CD14-positive monocyte (primary cell): ENCODE measurements around the gene KRT35. TPM values are rescaled to one million over a fixed set of nuclear protein-coding genes. Genes with fewer than 3 reads are reported as not detected.

Experiments
- DNase-seq, 3 donors: peaks; one replicate each; pipeline ENCODE4 v3.0.0-alpha.2; 2011 to 2022
- H2AFZ ChIP-seq: 2 replicates; pipeline ENCODE4 v1.6.0; 2012; ENCODE audit warnings: mild to moderate bottlenecking, low read depth, low read length, inconsistent platforms; ENCODE audit not compliant: insufficient read depth, poor library complexity, severe bottlenecking
- H3K27ac ChIP-seq, 2 donors: 1 replicate in 1 of 2; 2 replicates in 1 of 2; pipeline ENCODE4 v1.5.1; 2012 to 2013; ENCODE audit warnings: low read length in 2 of 2, control low read depth in 1 of 2, inconsistent platforms in 1 of 2, low read depth in 1 of 2, mild to moderate bottlenecking in 1 of 2
- H3K27me3 ChIP-seq, 2 donors: one replicate each; pipeline versions ENCODE4 v1.6.0 to v1.6.1; 2011 to 2013; ENCODE audit warnings: low read length in 2 of 2; ENCODE audit not compliant: control insufficient read depth in 2 of 2, insufficient read depth in 2 of 2
- H3K36me3 ChIP-seq, 2 donors: replicated peaks in 1 of 2; 1 replicate in 1 of 2; 2 replicates in 1 of 2; pipeline versions ENCODE4 v1.5.1 to v1.6.1; 2012 to 2013; ENCODE audit warnings: low read length in 2 of 2, control low read depth in 1 of 2, inconsistent platforms in 1 of 2, mild to moderate bottlenecking in 1 of 2; ENCODE audit not compliant: insufficient read depth in 2 of 2, control insufficient read depth in 1 of 2
- H3K4me1 ChIP-seq, 2 donors: 1 replicate in 1 of 2; 2 replicates in 1 of 2; pipeline versions ENCODE4 v1.5.1 to v1.6.1; 2012 to 2013; ENCODE audit warnings: low read length in 2 of 2, control low read depth in 1 of 2, inconsistent platforms in 1 of 2, mild to moderate bottlenecking in 1 of 2, moderate library complexity in 1 of 2; ENCODE audit not compliant: insufficient read depth in 2 of 2, control insufficient read depth in 1 of 2
- H3K4me2 ChIP-seq: replicated peaks from 2 replicates; pipeline ENCODE3; 2012; ENCODE audit warnings: low read length, moderate library complexity, mild to moderate bottlenecking; ENCODE audit not compliant: poor library complexity, severe bottlenecking; ENCODE audit errors: extremely low read depth
- H3K4me3 ChIP-seq, 3 experiments: fragments of 200-600 bp in 1 of 3; sonication (generic) in 1 of 3; replicated peaks in 1 of 3; 1 replicate in 2 of 3; 2 replicates in 1 of 3; pipeline ENCODE4 v1.5.1; 2011 to 2013; ENCODE audit warnings: low read length in 3 of 3, mild to moderate bottlenecking in 3 of 3, control low read depth in 2 of 3, low read depth in 2 of 3, inconsistent platforms in 1 of 3, moderate library complexity in 1 of 3
- H3K79me2 ChIP-seq: 2 replicates; pipeline ENCODE4 v1.6.0; 2012; ENCODE audit warnings: mild to moderate bottlenecking, control low read depth, inconsistent platforms, low read length, moderate library complexity; ENCODE audit not compliant: insufficient read depth
- H3K9ac ChIP-seq: 2 replicates; pipeline ENCODE4 v1.6.0; 2017; ENCODE audit warnings: low read length, mild to moderate bottlenecking; ENCODE audit not compliant: insufficient read depth, poor library complexity, severe bottlenecking
- H3K9me3 ChIP-seq, 2 donors: replicated peaks in 1 of 2; 1 replicate in 1 of 2; 2 replicates in 1 of 2; pipeline versions ENCODE4 v1.5.1 to v1.6.1; 2012 to 2013; ENCODE audit warnings: low read length in 2 of 2, control low read depth in 1 of 2; ENCODE audit not compliant: control insufficient read depth in 1 of 2, insufficient read depth in 1 of 2
- H4K20me1 ChIP-seq: 2 replicates; pipeline ENCODE4 v1.6.0; 2012; ENCODE audit warnings: mild to moderate bottlenecking, low read length, control low read depth, moderate library complexity; ENCODE audit not compliant: insufficient read depth
- H3K27ac Mint-ChIP-seq, 7 donors: one replicate each; pipeline ENCODE4 v1.8.0; 2020; ENCODE audit warnings: mild to moderate bottlenecking in 7 of 7, mixed read lengths in 7 of 7, moderate library complexity in 6 of 7, inconsistent platforms in 2 of 7
- H3K27me3 Mint-ChIP-seq, 3 donors: one replicate each; pipeline ENCODE4 v1.8.0; 2021 to 2022; ENCODE audit warnings: low read depth in 3 of 3, mild to moderate bottlenecking in 3 of 3, mixed read lengths in 3 of 3, moderate library complexity in 3 of 3, inconsistent platforms in 1 of 3
- H3K36me3 Mint-ChIP-seq, 2 donors: one replicate each; pipeline ENCODE4 v1.8.0; 2020; ENCODE audit warnings: mixed read lengths in 2 of 2, inconsistent platforms in 1 of 2, mild to moderate bottlenecking in 1 of 2
- H3K4me1 Mint-ChIP-seq: one replicate; pipeline ENCODE4 v1.8.0; 2020; ENCODE audit warnings: mild to moderate bottlenecking, mixed read lengths
- H3K4me3 Mint-ChIP-seq, 2 donors: one replicate each; pipeline ENCODE4 v1.8.0; 2020; ENCODE audit warnings: mild to moderate bottlenecking in 2 of 2, mixed read lengths in 2 of 2, moderate library complexity in 1 of 2
- H3K9me3 Mint-ChIP-seq, 7 donors: one replicate each; pipeline ENCODE4 v1.8.0; 2020 to 2022; ENCODE audit warnings: mixed read lengths in 7 of 7, mild to moderate bottlenecking in 6 of 7, moderate library complexity in 6 of 7, inconsistent platforms in 2 of 7
- CTCF ChIP-seq: fragments of 200-600 bp; IDR thresholded peaks from one replicate; pipeline ENCODE4 v1.8.0; 2022; ENCODE audit warnings: antibody characterized with exemption, mild to moderate bottlenecking
- WGBS: methylation state at CpG from one replicate; pipeline ENCODE4 v1.1.5; 2013; ENCODE audit warnings: missing lambda C conversion rate; ENCODE audit not compliant: insufficient coverage; 5-methylcytosine and 5-hydroxymethylcytosine counted together
- intact Hi-C, 2 donors: fragments of 100-400 bp; cut with micrococcal nuclease; formaldehyde crosslinking; loops; one replicate each; pipeline versions ENCODE4 v1.15.0 to v1.15.1; 2023
- polyA plus RNA-seq, 3 donors: library from polyadenylated mRNA; depleted of rRNA in 1 of 3; unstranded in 2 of 3; stranded (reverse) in 1 of 3; fragments of 300-500 nt in 2 of 3; fragments of >200 nt in 1 of 3; fragmentation: Illumina TruSeq in 2 of 3; gene quantifications; 1 replicate in 2 of 3; 2 replicates in 1 of 3; pipeline ENCODE4 v1.2.3, GENCODE V29; 2012 to 2021

KRT35 gene
- polyA plus RNA-seq, 3 donors = not detected

- Histone ChIP-seq H3K79me2 (no peaks in the 10 kb centered on the region), H3K27ac (no peak overlapping the region), H3K4me3 (no peak overlapping the region), H3K4me1 (no peaks in the 10 kb centered on the region), H3K4me2 (no peak overlapping the region), H3K36me3 (no peaks in the 10 kb centered on the region), H3K9ac (no peak overlapping the region), H2AFZ (no peak overlapping the region), H3K27me3 (no peaks in the 10 kb centered on the region), H3K9me3 (no peaks in the 10 kb centered on the region), H4K20me1 (no peaks in the 10 kb centered on the region)
- 92% methylated on average over 2 of the region's 4 CpGs for WGBS
- intact Hi-C loops = no loop called here
- H3K9me3 Mint-ChIP-seq = no peaks in the 10 kb centered on the region
- no peaks in the 10 kb centered on the region for H3K36me3 Mint-ChIP-seq
- no peak overlapping the region for H3K4me3 Mint-ChIP-seq
- no peak overlapping the region for H3K27ac Mint-ChIP-seq
- H3K27me3 Mint-ChIP-seq = peaks cover 0 to 5% (median 3%) of the 10 kb centered on the region in 3 donors
- H3K4me1 Mint-ChIP-seq = no peaks in the 10 kb centered on the region
- DNase-seq = no peak
- no peak for TF ChIP-seq CTCF
Observed at GRCh38 chr17:41457676-41458075, 23.3 kb downstream of the KRT35 start.

GRCh38 chr17:41456204-41456603, 24.7 kb downstream of the KRT35 start:
- no peaks in the 10 kb centered on the region for H4K20me1 ChIP-seq
- no peak for TF ChIP-seq CTCF
- H3K27ac ChIP-seq = no peak overlapping the region
- no peak overlapping the region for H3K9ac ChIP-seq
- H3K9me3 ChIP-seq = no peaks in the 10 kb centered on the region
- Mint-ChIP-seq H3K4me3 (no peak overlapping the region), H3K9me3 (peaks cover 0 to 2% (median 0%) of the 10 kb centered on the region in 7 donors), H3K36me3 (no peaks in the 10 kb centered on the region), H3K27me3 (peaks cover 0 to 3% (median 3%) of the 10 kb centered on the region in 3 donors), H3K4me1 (peaks cover 3% of the 10 kb centered on the region), H3K27ac (no peak overlapping the region)
- no CpG with 5 or more reads among the region's 3 CpGs for WGBS
- no peaks in the 10 kb centered on the region for H3K36me3 ChIP-seq
- H2AFZ ChIP-seq = no peak overlapping the region
- no peaks in the 10 kb centered on the region for H3K79me2 ChIP-seq
- intact Hi-C loops = no loop called here
- no peaks in the 10 kb centered on the region for H3K27me3 ChIP-seq
- no peak overlapping the region for H3K4me2 ChIP-seq
- DNase-seq = no peak
- no peak overlapping the region for H3K4me3 ChIP-seq
- no peaks in the 10 kb centered on the region for H3K4me1 ChIP-seq
